Heart left ventricle (tissue), 13 donors: ENCODE data around the gene ERF.

ENCODE experiments used
- POLR2A ChIP-seq, 2 donors: fragments of 450-650 bp; IDR thresholded peaks; one replicate each; pipeline ENCODE4 v1.6.1; 2017; ENCODE audit warnings: antibody characterized with exemption in 2 of 2, mild to moderate bottlenecking in 2 of 2, moderate library complexity in 2 of 2
- TF ChIP-seq, protein P1 (sequence below), 12 donors: fragments of 200-600 bp; sonication (generic) in 4 of 12; IDR thresholded peaks; one replicate each; pipeline versions ENCODE4 v1.5.0 to v1.8.0; 2018 to 2022; ENCODE audit warnings: antibody characterized with exemption in 12 of 12, mild to moderate bottlenecking in 5 of 12
- donor health status: ischemic (EF 13 %, LVEDD 7.1; RV severe dilation, severe dysfunction).
- donor health status: DM: no; HTN: yes; CAD: no.
- donor health status: DM: no; HTN: no; CAD: no.
- donor health status: ischemic (EF 25% LVEDD 6.9; RV normal size, moderate dysfunction).
- donor health status: ischemic (EF 25% LVEDD 5.7; RV mildly dilated, moderate dysfunction).
- donor health status: ischemic (EF 35%, LVEDD 5.7; RV mildly dilated, moderate dysfunction).
- donor health status: nonischemic (EF 11% LVEDD 7.7; RV severe dilation, severe dysfunction).
- donor health status: DM: yes; HTN: yes; CAD: no.
- donor health status: PGD.
- donor health status: ischemic (EF 29% LVEDD 5.4; RV normal size, mild dysfunction).
- donor health status: nonischemic (EF 23%, LVEDD 6.1; RV moderate dilation, normal function).

GRCh38 chr19:42279902-42280814, 25.2 kb upstream of the ERF start:
- TF ChIP-seq, protein P1, sequence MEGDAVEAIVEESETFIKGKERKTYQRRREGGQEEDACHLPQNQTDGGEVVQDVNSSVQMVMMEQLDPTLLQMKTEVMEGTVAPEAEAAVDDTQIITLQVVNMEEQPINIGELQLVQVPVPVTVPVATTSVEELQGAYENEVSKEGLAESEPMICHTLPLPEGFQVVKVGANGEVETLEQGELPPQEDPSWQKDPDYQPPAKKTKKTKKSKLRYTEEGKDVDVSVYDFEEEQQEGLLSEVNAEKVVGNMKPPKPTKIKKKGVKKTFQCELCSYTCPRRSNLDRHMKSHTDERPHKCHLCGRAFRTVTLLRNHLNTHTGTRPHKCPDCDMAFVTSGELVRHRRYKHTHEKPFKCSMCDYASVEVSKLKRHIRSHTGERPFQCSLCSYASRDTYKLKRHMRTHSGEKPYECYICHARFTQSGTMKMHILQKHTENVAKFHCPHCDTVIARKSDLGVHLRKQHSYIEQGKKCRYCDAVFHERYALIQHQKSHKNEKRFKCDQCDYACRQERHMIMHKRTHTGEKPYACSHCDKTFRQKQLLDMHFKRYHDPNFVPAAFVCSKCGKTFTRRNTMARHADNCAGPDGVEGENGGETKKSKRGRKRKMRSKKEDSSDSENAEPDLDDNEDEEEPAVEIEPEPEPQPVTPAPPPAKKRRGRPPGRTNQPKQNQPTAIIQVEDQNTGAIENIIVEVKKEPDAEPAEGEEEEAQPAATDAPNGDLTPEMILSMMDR (IDR thresholded peaks at IDR 0.05): peak; percentile 82 to 98 (median 92)
- peak in 1 of 2 donors; percentile 51 for TF ChIP-seq POLR2A (IDR thresholded peaks at IDR 0.05)
